HG03520 (cell line): ENCODE results near the gene PRXL2C.

Source experiments
- ATAC-seq: cut with Tn5 transposase; IDR thresholded peaks from one replicate; pipeline ENCODE4 v1.9.1; 2021; ENCODE audit warnings: mild to moderate bottlenecking, moderate library complexity; ENCODE audit not compliant: unreplicated experiment

The PRXL2C gene

GRCh38 chr9:96612966-96613589 is 42.0 kb downstream of the PRXL2C start:
- no peak for ATAC-seq

DNA sequence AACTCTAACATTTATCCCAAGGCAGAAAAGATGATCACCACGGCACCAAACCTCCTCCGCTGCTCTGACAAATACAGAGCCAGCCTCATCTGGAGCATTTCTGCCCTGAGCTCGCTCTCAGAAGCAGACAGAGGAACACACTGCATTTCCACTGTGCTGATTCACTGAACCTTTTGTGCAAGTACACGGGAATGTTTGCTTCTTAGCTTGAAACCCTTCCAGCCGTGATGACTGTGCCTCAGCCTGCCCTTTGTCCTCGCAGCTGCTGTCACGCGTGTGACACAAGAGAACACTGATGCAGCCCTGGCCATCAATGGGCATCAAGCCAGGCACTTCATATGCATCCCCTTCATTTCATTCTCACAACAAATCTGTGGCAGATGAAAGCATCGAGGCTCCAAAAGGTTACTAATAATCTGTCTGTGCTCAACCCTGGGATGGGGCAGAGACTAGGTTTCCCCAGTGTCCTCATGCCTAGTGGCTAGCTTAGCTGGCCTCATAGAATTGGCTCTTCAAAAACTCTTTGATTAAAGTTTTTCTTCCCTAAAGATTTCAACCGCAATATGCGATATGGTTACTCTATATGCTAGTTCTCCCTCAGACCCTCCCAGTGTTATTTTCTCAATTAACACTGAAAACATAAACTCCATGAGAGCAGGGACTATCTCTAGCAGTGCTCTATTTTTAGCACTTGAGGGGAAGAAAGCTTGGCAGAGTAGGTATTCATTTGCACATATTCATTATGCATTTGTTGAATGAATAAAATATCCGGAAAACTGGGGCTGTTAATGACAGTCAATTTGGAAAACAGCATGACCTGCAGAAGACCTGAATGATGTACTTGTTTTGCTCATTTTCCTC is 42.8 kb downstream of the PRXL2C start:
- ATAC-seq, result no peak

DNA sequence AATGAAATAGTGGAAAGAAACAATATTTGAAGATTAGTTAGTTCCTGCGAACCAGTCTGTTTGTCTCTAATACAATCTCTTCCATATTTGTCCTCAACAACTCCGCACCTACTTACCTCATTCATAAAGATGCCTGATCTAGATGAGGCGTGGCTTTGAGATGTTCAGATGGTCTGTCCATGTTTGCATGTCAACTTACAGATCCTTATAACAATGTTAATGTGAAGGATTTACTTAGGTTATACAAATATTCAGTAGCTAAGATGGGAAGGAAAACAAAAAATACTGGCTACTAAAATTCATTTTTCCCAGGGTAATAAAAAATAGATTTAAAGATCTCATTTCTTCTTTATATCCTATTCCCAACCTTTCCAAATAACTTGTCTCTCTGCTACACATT is 43.8 kb downstream of the PRXL2C start:
- no peak for ATAC-seq

- ATAC-seq, result no peak
These were observed 45.4 kb downstream of the PRXL2C start for GRCh38 chr9:96609732-96610131.

DNA sequence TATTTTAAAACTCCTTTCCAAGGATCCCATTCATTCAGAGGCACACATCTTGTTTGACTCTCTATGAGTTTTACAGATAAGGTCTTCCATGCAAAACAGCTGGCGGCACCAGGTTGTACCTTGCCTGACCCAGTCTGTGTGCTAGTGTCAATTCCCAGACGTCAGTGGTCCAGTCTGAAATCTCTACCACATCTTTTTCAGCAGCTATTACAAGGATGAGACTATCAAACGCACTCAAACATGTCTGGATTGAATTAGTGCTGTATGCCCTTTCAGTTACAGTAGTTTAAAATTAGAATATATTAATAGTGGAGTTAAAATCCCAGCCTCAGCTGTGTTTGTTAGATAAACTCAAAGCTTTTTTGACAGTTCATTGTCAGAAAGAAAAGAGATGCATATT is 47.1 kb downstream of the PRXL2C start:
- no peak for ATAC-seq

GRCh38 chr9:96605328-96605727 is 49.8 kb downstream of the PRXL2C start:
- ATAC-seq, result no peak

DNA sequence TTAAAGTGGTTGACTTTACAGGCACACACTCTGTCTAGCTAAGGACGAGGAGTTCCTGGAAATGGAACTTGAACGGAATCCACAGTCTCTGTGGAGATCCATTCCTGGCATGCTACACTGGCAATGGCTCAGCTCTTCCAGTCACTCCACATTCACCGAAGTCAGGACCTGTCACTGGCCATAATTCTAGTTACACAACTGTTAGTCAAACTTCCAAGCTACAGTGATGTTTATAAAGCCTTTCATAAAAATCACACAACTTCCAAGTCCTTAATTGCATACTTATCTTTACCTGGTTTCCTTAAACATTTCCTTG is 51.2 kb downstream of the PRXL2C start:
- no peak for ATAC-seq

DNA sequence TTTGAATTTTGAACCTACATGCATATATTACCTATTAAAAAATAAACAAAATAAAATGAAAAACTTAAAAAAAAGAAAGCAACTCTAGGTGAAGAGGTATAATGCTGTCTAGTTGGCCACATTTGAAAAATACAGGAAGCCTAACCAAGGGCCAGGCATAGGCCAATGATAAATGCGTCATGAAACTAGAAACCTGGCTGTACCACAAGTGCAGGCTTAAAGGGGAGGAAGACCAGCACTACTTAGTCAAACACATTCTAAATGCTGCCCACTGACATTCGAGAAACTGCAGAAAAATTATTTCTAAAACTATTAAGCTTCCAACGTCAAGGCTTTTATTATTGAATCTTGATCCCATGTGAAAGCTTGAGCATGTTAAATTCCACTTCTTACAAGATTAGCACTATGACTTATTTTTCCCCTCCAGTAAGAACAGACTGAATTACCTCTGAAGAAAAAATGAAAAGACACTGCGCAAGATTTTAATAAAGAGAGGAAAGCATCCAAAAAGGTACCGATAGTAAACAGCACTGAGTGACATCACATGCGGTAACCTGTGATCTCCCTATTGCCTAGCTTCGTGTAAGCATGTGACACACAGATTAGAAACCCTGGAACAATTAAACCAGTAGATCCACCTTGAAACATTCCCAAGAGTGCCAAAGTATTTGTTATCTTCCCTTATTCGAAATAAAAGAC is 51.7 kb downstream of the PRXL2C start:
- no peak for ATAC-seq

- ATAC-seq, result no peak
These were observed 55.8 kb downstream of the PRXL2C start for GRCh38 chr9:96599298-96599697.

DNA sequence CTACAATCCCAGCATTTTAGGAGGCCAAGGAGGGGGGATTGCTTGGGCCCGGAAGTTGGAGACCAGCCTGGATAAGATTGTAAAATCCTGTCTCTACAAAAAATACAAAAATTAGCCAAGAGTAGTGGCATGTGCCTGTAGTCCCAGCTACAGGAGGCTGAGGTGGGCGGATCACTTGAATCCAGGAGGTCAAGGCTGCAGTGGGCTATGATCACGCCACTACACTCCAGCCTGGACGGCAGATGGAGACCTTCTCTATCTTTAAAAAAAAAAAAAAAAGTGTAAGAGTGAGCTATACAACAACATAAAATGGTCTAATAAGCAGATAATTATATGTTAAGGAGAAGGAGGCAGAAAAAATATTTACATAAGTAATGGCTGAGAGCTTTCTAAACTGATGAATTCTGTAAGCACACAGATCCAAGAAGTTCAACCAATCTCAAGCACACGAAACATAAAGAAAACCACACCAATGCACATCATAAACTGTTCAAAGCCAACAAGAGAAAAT is 58.5 kb downstream of the PRXL2C start:
- ATAC-seq, result no peak
